ENCODE data around the gene NDOR1. TPM values are rescaled to one million over a fixed set of nuclear protein-coding genes. Genes with fewer than 3 reads are reported as not detected.

NDOR1 gene
- total and polyA plus RNA-seq, 2 experiments from 2014 or later, result 8.5 to 12.4 TPM

DNA sequence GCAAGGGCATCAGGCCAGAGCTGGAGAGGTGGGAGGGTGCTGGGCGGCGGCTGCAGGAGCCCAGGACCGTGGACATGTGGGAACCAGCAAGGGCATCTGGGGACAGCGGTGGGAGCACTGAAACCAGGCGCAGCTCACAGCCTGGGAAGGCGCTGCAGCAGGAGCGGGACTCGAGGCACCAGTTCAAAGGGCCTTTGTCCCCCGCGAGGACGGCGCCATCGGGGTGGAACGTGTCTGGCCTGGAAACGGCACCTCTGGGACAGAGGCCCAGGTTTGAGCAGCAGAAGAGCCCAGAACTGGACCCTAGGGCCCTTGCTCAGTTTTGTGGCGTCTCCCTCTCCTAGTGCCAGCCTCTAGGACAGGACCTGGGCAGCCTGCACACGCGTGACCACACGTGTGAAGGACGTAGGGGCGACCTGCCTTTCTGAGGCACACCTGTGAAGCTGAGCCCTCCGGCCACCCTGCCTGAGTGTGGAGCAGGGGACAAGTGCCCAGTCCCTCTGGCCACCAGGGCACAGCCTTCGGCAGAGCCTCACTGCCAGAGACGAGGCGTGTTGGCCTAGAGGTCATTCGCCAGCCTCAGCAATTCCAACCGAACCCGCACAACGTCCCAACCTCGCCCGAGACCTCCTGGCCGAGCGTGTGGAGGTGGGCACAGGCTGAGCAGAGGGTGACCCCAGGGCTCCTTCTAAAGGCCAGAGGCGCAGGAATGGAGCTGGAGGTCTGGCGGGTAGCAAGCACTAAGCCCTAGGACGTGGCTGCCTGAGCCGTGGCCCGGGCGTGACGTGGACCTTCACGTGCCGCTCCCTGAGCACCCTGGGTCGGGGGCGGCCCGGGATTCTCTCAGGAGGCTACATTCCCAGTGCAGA, 31.5 kb upstream of the NDOR1 start:
- H3K36me3 ChIP-seq (ENCODE audit: low read depth), result no peaks in the 10 kb centered on the region
- no peak overlapping the region for H3K27ac ChIP-seq
- TF ChIP-seq EZH2 (IDR thresholded peaks at IDR 0.05; ENCODE audit: insufficient read depth, poor library complexity, severe bottlenecking), result no peak
- TF ChIP-seq EZH2phosphoT487 (IDR thresholded peaks at IDR 0.05; ENCODE audit: insufficient read depth, low read depth), result no peak

DNA sequence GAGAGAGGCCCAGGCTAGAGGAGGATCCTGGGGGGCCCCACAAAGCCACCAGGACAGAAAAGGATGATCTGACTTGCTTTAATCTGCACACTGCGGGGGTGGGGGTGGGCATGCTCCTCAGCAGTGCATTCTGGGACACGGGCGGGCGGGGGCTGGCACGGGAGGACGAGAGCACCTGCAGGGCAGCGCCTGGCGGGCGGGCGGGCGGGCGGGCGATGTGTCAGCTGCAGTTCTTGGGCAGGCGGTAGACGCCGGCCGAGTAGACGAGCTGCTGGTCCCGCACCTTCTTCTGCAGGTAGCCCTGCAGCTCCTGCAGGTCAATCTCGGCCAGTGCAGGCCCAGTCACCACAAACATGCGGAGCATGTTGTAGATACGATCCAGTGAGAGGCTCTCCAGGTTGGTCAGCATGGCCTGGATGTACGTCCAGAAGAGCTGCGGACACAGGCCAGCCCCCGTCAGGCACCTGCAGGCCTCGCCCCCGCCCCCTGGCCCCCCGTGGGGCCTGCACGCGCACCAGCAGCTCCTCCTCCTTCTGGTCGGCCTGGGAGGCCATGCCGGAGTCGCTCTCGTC, 30.7 kb upstream of the NDOR1 start:
- H3K9me3 ChIP-seq (ENCODE audit: low read depth), result no peaks in the 10 kb centered on the region
- peaks cover 4% of the 10 kb centered on the region; the same call in 1 of the 2 replicates for H3F3A ChIP-seq (ENCODE audit: insufficient read depth)
- no peak for DNase-seq
- no peak overlapping the region for H3K4me3 ChIP-seq
- H3K4me1 ChIP-seq (ENCODE audit: insufficient read depth), result no peaks in the 10 kb centered on the region
- H2AFZ ChIP-seq, result no peak overlapping the region
- H3K9me2 ChIP-seq (ENCODE audit: insufficient read depth), result no peaks in the 10 kb centered on the region
- no peak overlapping the region for H3K4me2 ChIP-seq (ENCODE audit: unreplicated experiment)
- no peaks in the 10 kb centered on the region for H3K36me3 ChIP-seq (ENCODE audit: low read depth)
- H4K20me1 ChIP-seq (ENCODE audit: insufficient read depth), result no peaks in the 10 kb centered on the region
- no peak overlapping the region for H3K27ac ChIP-seq
- peaks cover 4% of the 10 kb centered on the region for H3K27me3 ChIP-seq (replicated peaks; ENCODE audit: insufficient read depth)
- no peaks in the 10 kb centered on the region for H3K79me2 ChIP-seq (ENCODE audit: insufficient read depth)
- TF ChIP-seq EZH2 (IDR thresholded peaks at IDR 0.05; ENCODE audit: insufficient read depth, poor library complexity, severe bottlenecking), result no peak
- no peak for TF ChIP-seq EZH2phosphoT487 (IDR thresholded peaks at IDR 0.05; ENCODE audit: insufficient read depth, low read depth)
- no peak overlapping the region for H3K9ac ChIP-seq
- in situ Hi-C loops (cut with MboI), result no loop called here
- WGBS, 2 experiments (ENCODE audit: low coverage in 1 of 2, low lambda C conversion rate in 2 of 2, missing lambda C conversion rate in 2 of 2), result 28 to 51% methylated on average over 22 to 26 of the region's 34 CpGs

More for the DNA sequence above, 31.5 kb upstream of the NDOR1 start:
- Histone ChIP-seq H3K4me3 (no peak overlapping the region), H2AFZ (no peak overlapping the region), H3K79me2 (ENCODE audit: insufficient read depth) (no peaks in the 10 kb centered on the region), H3K9ac (no peak overlapping the region), H3K4me1 (ENCODE audit: insufficient read depth) (no peaks in the 10 kb centered on the region), H3K4me2 (ENCODE audit: unreplicated experiment) (no peak overlapping the region), H4K20me1 (ENCODE audit: insufficient read depth) (no peaks in the 10 kb centered on the region), H3F3A (ENCODE audit: insufficient read depth) (peaks cover 4% of the 10 kb centered on the region; the same call in 1 of the 2 replicates), H3K9me2 (ENCODE audit: insufficient read depth) (no peaks in the 10 kb centered on the region), H3K9me3 (ENCODE audit: low read depth) (no peaks in the 10 kb centered on the region), H3K27me3 (replicated peaks; ENCODE audit: insufficient read depth) (peaks cover 4% of the 10 kb centered on the region)
- DNase-seq, result peak; percentile 4
- in situ Hi-C loops (cut with MboI), result no loop called here
- 73 to 74% methylated on average over 45 of the region's 45 CpGs for WGBS, 2 experiments (ENCODE audit: low coverage in 1 of 2, low lambda C conversion rate in 2 of 2, missing lambda C conversion rate in 2 of 2)

- H3K9me3 ChIP-seq (ENCODE audit: low read depth), result no peaks in the 10 kb centered on the region
- H3K4me3 ChIP-seq, result no peak overlapping the region
- H3K79me2 ChIP-seq (ENCODE audit: insufficient read depth), result no peaks in the 10 kb centered on the region
- H4K20me1 ChIP-seq (ENCODE audit: insufficient read depth), result no peaks in the 10 kb centered on the region
- no peaks in the 10 kb centered on the region for H3K4me1 ChIP-seq (ENCODE audit: insufficient read depth)
- no peak overlapping the region for H3K9ac ChIP-seq
- H3F3A ChIP-seq (ENCODE audit: insufficient read depth), result peaks cover 4% of the 10 kb centered on the region; the same call in 1 of the 2 replicates
- peak; percentile 7 for DNase-seq
- in situ Hi-C loops (cut with MboI), result no loop called here
- H3K36me3 ChIP-seq (ENCODE audit: low read depth), result no peaks in the 10 kb centered on the region
- 21 to 33% methylated on average over 30 to 33 of the region's 33 CpGs for WGBS, 2 experiments (ENCODE audit: low coverage in 1 of 2, low lambda C conversion rate in 2 of 2, missing lambda C conversion rate in 2 of 2)
- TF ChIP-seq EZH2phosphoT487 (IDR thresholded peaks at IDR 0.05; ENCODE audit: insufficient read depth, low read depth) (no peak), EZH2 (IDR thresholded peaks at IDR 0.05; ENCODE audit: insufficient read depth, poor library complexity, severe bottlenecking) (no peak)
- no peak overlapping the region for H2AFZ ChIP-seq
- no peaks in the 10 kb centered on the region for H3K9me2 ChIP-seq (ENCODE audit: insufficient read depth)
- H3K27ac ChIP-seq, result no peak overlapping the region
- H3K27me3 ChIP-seq (replicated peaks; ENCODE audit: insufficient read depth), result peaks cover 2% of the 10 kb centered on the region
- no peak overlapping the region for H3K4me2 ChIP-seq (ENCODE audit: unreplicated experiment)
Measured at GRCh38 chr9:137175345-137175961, 30.0 kb upstream of the NDOR1 start.

DNA sequence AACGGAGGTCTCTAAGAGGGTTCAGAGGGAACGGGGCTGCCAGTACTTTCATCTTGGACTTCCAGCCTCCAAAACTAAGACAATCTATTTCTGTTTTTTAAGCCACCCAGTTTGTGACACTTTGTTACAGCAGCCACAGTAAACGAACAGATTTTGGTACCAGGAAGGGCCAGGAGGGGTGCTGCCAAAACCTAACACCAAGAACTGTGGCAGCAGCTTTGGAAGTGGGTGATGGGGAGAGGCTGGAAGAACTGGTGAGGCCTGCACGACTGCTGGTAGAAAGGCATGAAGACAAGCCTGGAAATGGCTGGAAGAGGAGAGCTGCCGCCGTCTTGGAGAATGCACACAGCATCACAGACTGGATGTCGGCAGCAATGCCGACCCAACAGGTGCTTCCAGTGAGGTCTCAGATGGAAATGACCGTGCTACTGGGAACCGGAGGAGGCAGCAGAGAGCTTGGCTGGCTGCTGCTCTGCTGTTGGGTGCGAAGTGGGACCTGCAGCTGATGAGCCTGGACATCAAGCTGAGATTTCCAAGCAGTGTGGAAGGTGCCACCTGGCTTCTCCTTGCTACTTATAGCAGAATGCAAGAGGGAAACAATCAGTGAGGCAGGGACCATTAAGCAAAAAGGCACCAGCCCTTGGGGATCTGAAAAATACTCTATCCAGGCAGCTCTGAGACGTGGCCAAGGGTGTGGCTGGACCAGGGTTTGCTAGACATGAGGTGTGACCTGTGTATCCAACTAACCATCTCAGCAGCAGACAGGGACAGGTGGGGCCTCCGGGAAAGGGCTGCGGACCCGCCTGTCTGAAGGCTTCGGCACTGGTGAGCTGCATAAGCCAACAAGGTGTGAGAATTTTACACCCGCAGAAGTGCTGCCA, 29.0 kb upstream of the NDOR1 start:
- no peak for TF ChIP-seq EZH2 (IDR thresholded peaks at IDR 0.05; ENCODE audit: insufficient read depth, poor library complexity, severe bottlenecking)

More for the DNA sequence above, 29.0 kb upstream of the NDOR1 start:
- H3K36me3 ChIP-seq (ENCODE audit: low read depth), result no peaks in the 10 kb centered on the region
- no peak overlapping the region for H3K9ac ChIP-seq
- H3F3A ChIP-seq (ENCODE audit: insufficient read depth), result peaks cover 4% of the 10 kb centered on the region; the same call in 1 of the 2 replicates
- H3K4me1 ChIP-seq (ENCODE audit: insufficient read depth), result no peaks in the 10 kb centered on the region
- H3K9me3 ChIP-seq (ENCODE audit: low read depth), result no peaks in the 10 kb centered on the region
- peak; percentile 63 for DNase-seq
- H3K4me3 ChIP-seq, result no peak overlapping the region
- no peaks in the 10 kb centered on the region for H4K20me1 ChIP-seq (ENCODE audit: insufficient read depth)
- H3K27me3 ChIP-seq (replicated peaks; ENCODE audit: insufficient read depth), result no peaks in the 10 kb centered on the region
- H2AFZ ChIP-seq, result no peak overlapping the region
- no peaks in the 10 kb centered on the region for H3K9me2 ChIP-seq (ENCODE audit: insufficient read depth)
- H3K4me2 ChIP-seq (ENCODE audit: unreplicated experiment), result no peak overlapping the region
- H3K27ac ChIP-seq, result no peak overlapping the region
- H3K79me2 ChIP-seq (ENCODE audit: insufficient read depth), result no peaks in the 10 kb centered on the region
- 58 to 61% methylated on average over 17 of the region's 17 CpGs for WGBS, 2 experiments (ENCODE audit: low coverage in 1 of 2, low lambda C conversion rate in 2 of 2, missing lambda C conversion rate in 2 of 2)
- in situ Hi-C loops (cut with MboI), result no loop called here

All from GM23248 (cell line).